ENCODE data around the gene TRPV4. TPM values are rescaled to one million over a fixed set of nuclear protein-coding genes. Genes with fewer than 3 reads are reported as not detected.

Gene TRPV4
- total and polyA plus RNA-seq, 9 of the 15 experiments (the other 6 are each of a cell fraction or from before 2014, with no cell fraction given): 0.13 TPM; not detected in 8

Small RNA genes lying within 50 kb of the gene (microRNA-seq; reads per million reads assigned to microRNA genes)
- gene MIR4497 (ENCODE audit: borderline microRNAs expressed): not detected

Small RNA genes lying within 50 kb of the gene (small RNA-seq; reads per million reads assigned to genes)
- gene MIR4497 (not detected), gene RN7SL441P (not detected)

Other genes starting within 250 kb of the TRPV4 start
- gene FAM222A, start 119.6 kb downstream of the TRPV4 start, total RNA-seq (2014; rRNA removed): 0.14 and 0.49 TPM in 2 replicates
- 0.06 and 0.07 TPM in 2 replicates for gene FAM222A, start 119.6 kb downstream of the TRPV4 start, total RNA-seq (2014; rRNA removed; fragmentation: Illumina TruSeq; extraction: Trizol)
- gene FAM222A, start 119.6 kb downstream of the TRPV4 start, total RNA-seq (2015; rRNA removed; fragmentation: Illumina TruSeq; extraction: Trizol): 0.26 and 0.36 TPM in 2 replicates
- 0.29 and 0.83 TPM in 2 replicates for gene FAM222A, start 119.6 kb downstream of the TRPV4 start, total RNA-seq (2021)
- 0.04 and 0.05 TPM in 2 replicates for gene FAM222A, start 119.6 kb downstream of the TRPV4 start, polyA plus RNA-seq (2011; rRNA removed)
- gene FAM222A, start 119.6 kb downstream of the TRPV4 start, polyA plus RNA-seq (2014; fragmentation: Illumina TruSeq; extraction: Trizol): 0.10 and 0.18 TPM in 2 replicates
- under 1 TPM in 1 of 2 experiments, not detected in 1; 0.03 TPM for gene FAM222A, start 119.6 kb downstream of the TRPV4 start, polyA plus RNA-seq (2014; fragmentation: Nextera tagmentation; extraction: Ambion mirVana)
- 0.11 and 0.36 TPM in 2 replicates for gene FAM222A, start 119.6 kb downstream of the TRPV4 start, polyA plus RNA-seq (2014; rRNA removed)
- 6.9 and 10.7 TPM in 2 replicates for gene GLTP, start 47.1 kb upstream of the TRPV4 start, total RNA-seq (2014; rRNA removed)
- 7.2 and 7.8 TPM in 2 replicates for gene GLTP, start 47.1 kb upstream of the TRPV4 start, total RNA-seq (2014; rRNA removed; fragmentation: Illumina TruSeq; extraction: Trizol)
- gene GLTP, start 47.1 kb upstream of the TRPV4 start, total RNA-seq (2015; rRNA removed; fragmentation: Illumina TruSeq; extraction: Trizol): 5.3 and 6.1 TPM in 2 replicates
- 6.0 and 6.6 TPM in 2 replicates for gene GLTP, start 47.1 kb upstream of the TRPV4 start, total RNA-seq (2021)
- 4.7 and 4.9 TPM in 2 replicates for gene GLTP, start 47.1 kb upstream of the TRPV4 start, polyA plus RNA-seq (2011; rRNA removed)
- gene GLTP, start 47.1 kb upstream of the TRPV4 start, polyA plus RNA-seq (2014; fragmentation: Illumina TruSeq; extraction: Trizol): 7.8 and 8.3 TPM in 2 replicates
- gene GLTP, start 47.1 kb upstream of the TRPV4 start, polyA plus RNA-seq (2014; fragmentation: Nextera tagmentation; extraction: Ambion mirVana): 1 to 10 TPM; 4.4 to 5.0 TPM
- gene GLTP, start 47.1 kb upstream of the TRPV4 start, polyA plus RNA-seq (2014; rRNA removed): 5.7 and 6.1 TPM in 2 replicates
- gene TCHP, start 66.9 kb upstream of the TRPV4 start, total RNA-seq (2014; rRNA removed): 19.7 and 27.7 TPM in 2 replicates
- gene TCHP, start 66.9 kb upstream of the TRPV4 start, total RNA-seq (2014; rRNA removed; fragmentation: Illumina TruSeq; extraction: Trizol): 12.0 and 12.8 TPM in 2 replicates
- 19.7 and 22.4 TPM in 2 replicates for gene TCHP, start 66.9 kb upstream of the TRPV4 start, total RNA-seq (2015; rRNA removed; fragmentation: Illumina TruSeq; extraction: Trizol)
- 18.7 and 20.4 TPM in 2 replicates for gene TCHP, start 66.9 kb upstream of the TRPV4 start, total RNA-seq (2021)
- gene TCHP, start 66.9 kb upstream of the TRPV4 start, polyA plus RNA-seq (2011; rRNA removed): 13.7 and 15.0 TPM in 2 replicates
- gene TCHP, start 66.9 kb upstream of the TRPV4 start, polyA plus RNA-seq (2014; fragmentation: Illumina TruSeq; extraction: Trizol): 19.4 and 20.2 TPM in 2 replicates
- gene TCHP, start 66.9 kb upstream of the TRPV4 start, polyA plus RNA-seq (2014; fragmentation: Nextera tagmentation; extraction: Ambion mirVana): 1 to 10 TPM; 3.4 to 4.7 TPM
- 29.6 and 30.4 TPM in 2 replicates for gene TCHP, start 66.9 kb upstream of the TRPV4 start, polyA plus RNA-seq (2014; rRNA removed)
- 16.3 and 18.0 TPM in 2 replicates for gene GIT2, start 163.0 kb upstream of the TRPV4 start, total RNA-seq (2014; rRNA removed)
- 23.3 and 24.0 TPM in 2 replicates for gene GIT2, start 163.0 kb upstream of the TRPV4 start, total RNA-seq (2014; rRNA removed; fragmentation: Illumina TruSeq; extraction: Trizol)
- gene GIT2, start 163.0 kb upstream of the TRPV4 start, total RNA-seq (2015; rRNA removed; fragmentation: Illumina TruSeq; extraction: Trizol): 24.3 TPM in 2 replicates
- gene GIT2, start 163.0 kb upstream of the TRPV4 start, total RNA-seq (2021): 23.5 and 24.7 TPM in 2 replicates
- 27.4 and 30.4 TPM in 2 replicates for gene GIT2, start 163.0 kb upstream of the TRPV4 start, polyA plus RNA-seq (2011; rRNA removed)
- gene GIT2, start 163.0 kb upstream of the TRPV4 start, polyA plus RNA-seq (2014; fragmentation: Illumina TruSeq; extraction: Trizol): 23.7 and 26.9 TPM in 2 replicates
- 1 to 10 TPM; 4.0 to 5.0 TPM for gene GIT2, start 163.0 kb upstream of the TRPV4 start, polyA plus RNA-seq (2014; fragmentation: Nextera tagmentation; extraction: Ambion mirVana)
- gene GIT2, start 163.0 kb upstream of the TRPV4 start, polyA plus RNA-seq (2014; rRNA removed): 20.1 and 26.2 TPM in 2 replicates
- gene ANKRD13A, start 166.0 kb upstream of the TRPV4 start, total RNA-seq (2014; rRNA removed): 45.0 and 55.0 TPM in 2 replicates
- gene ANKRD13A, start 166.0 kb upstream of the TRPV4 start, total RNA-seq (2014; rRNA removed; fragmentation: Illumina TruSeq; extraction: Trizol): 40.3 and 46.8 TPM in 2 replicates
- gene ANKRD13A, start 166.0 kb upstream of the TRPV4 start, total RNA-seq (2015; rRNA removed; fragmentation: Illumina TruSeq; extraction: Trizol): 41.6 and 45.1 TPM in 2 replicates
- gene ANKRD13A, start 166.0 kb upstream of the TRPV4 start, total RNA-seq (2021): 37.7 and 41.5 TPM in 2 replicates
- 47.5 and 52.0 TPM in 2 replicates for gene ANKRD13A, start 166.0 kb upstream of the TRPV4 start, polyA plus RNA-seq (2011; rRNA removed)
- 33.6 and 37.6 TPM in 2 replicates for gene ANKRD13A, start 166.0 kb upstream of the TRPV4 start, polyA plus RNA-seq (2014; fragmentation: Illumina TruSeq; extraction: Trizol)
- gene ANKRD13A, start 166.0 kb upstream of the TRPV4 start, polyA plus RNA-seq (2014; fragmentation: Nextera tagmentation; extraction: Ambion mirVana): 1 to 10 TPM; 5.0 to 9.0 TPM
- 41.7 and 49.1 TPM in 2 replicates for gene ANKRD13A, start 166.0 kb upstream of the TRPV4 start, polyA plus RNA-seq (2014; rRNA removed)
- gene C12orf76, start 215.1 kb upstream of the TRPV4 start, total RNA-seq (2014; rRNA removed): 11.9 and 14.2 TPM in 2 replicates
- 13.0 and 13.1 TPM in 2 replicates for gene C12orf76, start 215.1 kb upstream of the TRPV4 start, total RNA-seq (2014; rRNA removed; fragmentation: Illumina TruSeq; extraction: Trizol)
- 9.6 and 12.2 TPM in 2 replicates for gene C12orf76, start 215.1 kb upstream of the TRPV4 start, total RNA-seq (2015; rRNA removed; fragmentation: Illumina TruSeq; extraction: Trizol)
- 13.3 and 13.6 TPM in 2 replicates for gene C12orf76, start 215.1 kb upstream of the TRPV4 start, total RNA-seq (2021)
- 38.6 and 46.7 TPM in 2 replicates for gene C12orf76, start 215.1 kb upstream of the TRPV4 start, polyA plus RNA-seq (2011; rRNA removed)
- 12.3 and 14.4 TPM in 2 replicates for gene C12orf76, start 215.1 kb upstream of the TRPV4 start, polyA plus RNA-seq (2014; fragmentation: Illumina TruSeq; extraction: Trizol)
- gene C12orf76, start 215.1 kb upstream of the TRPV4 start, polyA plus RNA-seq (2014; fragmentation: Nextera tagmentation; extraction: Ambion mirVana): 1 to 10 TPM; 6.3 to 7.0 TPM
- 17.8 and 23.5 TPM in 2 replicates for gene C12orf76, start 215.1 kb upstream of the TRPV4 start, polyA plus RNA-seq (2014; rRNA removed)